Sigmoid colon (tissue), 7 donors: Measurements from ENCODE around the gene MYBBP1A. TPM values are rescaled to one million over a fixed set of nuclear protein-coding genes. Genes with fewer than 3 reads are reported as not detected.

ENCODE experiments used
- DNase-seq: peaks from one replicate; pipeline ENCODE4 v3.0.0-alpha.2; 2019
- H3K27ac ChIP-seq, 4 donors: fragments of 200-600 bp; sonication (generic); one replicate each; pipeline ENCODE4 v1.5.1; 2016 to 2019; ENCODE audit warnings: mild to moderate bottlenecking in 1 of 4
- H3K27me3 ChIP-seq, 3 donors: fragments of 200-600 bp; sonication (generic); one replicate each; pipeline ENCODE4 v1.5.1; 2019; ENCODE audit warnings: mild to moderate bottlenecking in 1 of 3
- H3K36me3 ChIP-seq, 4 donors: fragments of 200-600 bp; sonication (generic); one replicate each; pipeline ENCODE4 v1.5.1; 2016 to 2019
- H3K4me1 ChIP-seq, 4 donors: fragments of 200-600 bp; sonication (generic); one replicate each; pipeline ENCODE4 v1.5.1; 2017 to 2019
- H3K4me3 ChIP-seq, 4 donors: fragments of 200-600 bp; sonication (generic); one replicate each; pipeline ENCODE4 v1.5.1; 2017 to 2019; ENCODE audit warnings: mild to moderate bottlenecking in 2 of 4, moderate library complexity in 1 of 4
- H3K9me3 ChIP-seq, 4 donors: fragments of 200-600 bp in 3 of 4; sonication (generic) in 3 of 4; one replicate each; pipeline versions ENCODE4 v1.5.1 to v1.6.1; 2013 to 2019
- EP300 ChIP-seq, 4 donors: sonication (generic); formaldehyde crosslinking; IDR thresholded peaks; one replicate each; pipeline ENCODE4 v1.6.1; 2017; ENCODE audit warnings: antibody characterized with exemption in 4 of 4
- POLR2A ChIP-seq, 2 donors: fragments of 450-650 bp; IDR thresholded peaks; one replicate each; pipeline ENCODE4 v1.6.1; 2016; ENCODE audit warnings: antibody characterized with exemption in 2 of 2, mild to moderate bottlenecking in 2 of 2, moderate library complexity in 2 of 2
- POLR2AphosphoS5 ChIP-seq, 4 donors: sonication (generic); formaldehyde crosslinking; IDR thresholded peaks; one replicate each; pipeline ENCODE4 v1.6.1; 2017; ENCODE audit warnings: antibody characterized with exemption in 4 of 4
- WGBS, 2 donors: extraction: QIAGEN DNeasy Blood & Tissue Kit; methylation state at CpG; one replicate each; pipeline ENCODE4 v1.1.7; 2013; 5-methylcytosine and 5-hydroxymethylcytosine counted together
- intact Hi-C: fragments of 100-400 bp; cut with DNase I; formaldehyde crosslinking; loops from one replicate; pipeline ENCODE4 v1.15.1; 2023
- polyA plus RNA-seq, 3 donors: library from polyadenylated mRNA; stranded (reverse); fragments of 200-250 nt; gene quantifications; one replicate each; pipeline ENCODE4 v1.2.3, GENCODE V29; 2013
- total RNA-seq, 4 donors: library from RNA; depleted of rRNA; stranded (reverse); fragments of >200 nt; gene quantifications; one replicate each; pipeline ENCODE4 v1.1.0, GENCODE V29; 2016
- TF ChIP-seq, protein P1 (sequence below), 4 experiments: fragments of 450-650 bp in 3 of 4; fragments of 200-600 bp in 1 of 4; IDR thresholded peaks; one replicate each; pipeline ENCODE4 v1.5.1; 2016 to 2019; ENCODE audit warnings: antibody characterized with exemption in 4 of 4, mild to moderate bottlenecking in 3 of 4, moderate library complexity in 2 of 4
- donor health status: healthy with polysubstance abuse.
- donor health status: Bipolar disorder and iron deficiency.
- donor health status: healthy.

The MYBBP1A gene
- total and polyA plus RNA-seq, 7 donors, result 6.6 to 44.5 (median 25.8) TPM

DNA sequence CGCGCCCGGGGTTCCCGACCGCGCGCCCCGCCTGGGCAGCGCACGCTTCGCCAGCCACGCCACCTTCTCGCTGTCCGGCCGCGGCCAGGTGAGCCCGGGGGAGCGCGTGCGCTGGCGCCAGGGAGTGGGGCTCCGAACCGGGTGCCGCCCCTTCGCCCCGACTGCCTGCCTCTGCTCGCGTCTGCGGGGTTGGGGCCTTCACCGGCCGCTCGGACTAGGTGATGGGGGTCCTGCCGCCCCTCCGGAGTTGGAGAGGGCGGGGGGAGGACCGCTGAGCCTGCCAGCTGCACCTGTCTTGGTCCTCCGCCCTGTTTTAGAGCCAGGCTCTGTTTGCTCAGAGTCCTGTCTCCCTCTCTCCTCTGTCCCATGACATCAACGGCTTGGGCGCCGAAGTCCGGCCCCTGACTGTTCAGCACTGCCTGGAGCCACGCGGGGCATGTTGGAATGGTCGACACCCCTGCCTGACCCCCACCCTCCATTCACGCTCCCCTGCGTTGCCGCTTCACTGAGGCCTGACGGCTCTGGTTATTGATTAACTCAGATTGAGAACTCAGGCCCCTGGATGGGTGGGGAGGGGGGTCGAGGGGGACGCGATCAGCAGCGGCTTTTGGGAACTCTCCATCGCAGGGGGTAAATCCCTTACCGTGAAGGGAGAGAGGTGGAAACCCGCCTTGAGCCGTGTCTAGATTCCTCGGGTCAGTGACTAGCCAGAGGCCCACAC is 29.9 kb upstream of the MYBBP1A start:
- Histone ChIP-seq H3K4me1 (peaks cover 0 to 17% (median 15%) of the 10 kb centered on the region in 4 donors), H3K36me3 (no peaks in the 10 kb centered on the region), H3K27ac (peak overlapping the region in 1 of 4 donors; percentile 73), H3K4me3 (peak overlapping the region in 3 of 4 donors; percentile 27 to 50 (median 50)), H3K27me3 (peaks cover 17 to 45% (median 37%) of the 10 kb centered on the region in 3 donors), H3K9me3 (no peaks in the 10 kb centered on the region)
- intact Hi-C loops, result no loop called here
- DNase-seq, result no peak
- TF ChIP-seq EP300 (IDR thresholded peaks at IDR 0.05), result no peak
- TF ChIP-seq POLR2A (IDR thresholded peaks at IDR 0.05), result no peak
- TF ChIP-seq, protein P1, sequence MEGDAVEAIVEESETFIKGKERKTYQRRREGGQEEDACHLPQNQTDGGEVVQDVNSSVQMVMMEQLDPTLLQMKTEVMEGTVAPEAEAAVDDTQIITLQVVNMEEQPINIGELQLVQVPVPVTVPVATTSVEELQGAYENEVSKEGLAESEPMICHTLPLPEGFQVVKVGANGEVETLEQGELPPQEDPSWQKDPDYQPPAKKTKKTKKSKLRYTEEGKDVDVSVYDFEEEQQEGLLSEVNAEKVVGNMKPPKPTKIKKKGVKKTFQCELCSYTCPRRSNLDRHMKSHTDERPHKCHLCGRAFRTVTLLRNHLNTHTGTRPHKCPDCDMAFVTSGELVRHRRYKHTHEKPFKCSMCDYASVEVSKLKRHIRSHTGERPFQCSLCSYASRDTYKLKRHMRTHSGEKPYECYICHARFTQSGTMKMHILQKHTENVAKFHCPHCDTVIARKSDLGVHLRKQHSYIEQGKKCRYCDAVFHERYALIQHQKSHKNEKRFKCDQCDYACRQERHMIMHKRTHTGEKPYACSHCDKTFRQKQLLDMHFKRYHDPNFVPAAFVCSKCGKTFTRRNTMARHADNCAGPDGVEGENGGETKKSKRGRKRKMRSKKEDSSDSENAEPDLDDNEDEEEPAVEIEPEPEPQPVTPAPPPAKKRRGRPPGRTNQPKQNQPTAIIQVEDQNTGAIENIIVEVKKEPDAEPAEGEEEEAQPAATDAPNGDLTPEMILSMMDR (IDR thresholded peaks at IDR 0.05), result no peak
- no peak for TF ChIP-seq POLR2AphosphoS5 (IDR thresholded peaks at IDR 0.05)
- WGBS, 2 donors, result 6 to 23% methylated on average over 57 of the region's 57 CpGs

DNA sequence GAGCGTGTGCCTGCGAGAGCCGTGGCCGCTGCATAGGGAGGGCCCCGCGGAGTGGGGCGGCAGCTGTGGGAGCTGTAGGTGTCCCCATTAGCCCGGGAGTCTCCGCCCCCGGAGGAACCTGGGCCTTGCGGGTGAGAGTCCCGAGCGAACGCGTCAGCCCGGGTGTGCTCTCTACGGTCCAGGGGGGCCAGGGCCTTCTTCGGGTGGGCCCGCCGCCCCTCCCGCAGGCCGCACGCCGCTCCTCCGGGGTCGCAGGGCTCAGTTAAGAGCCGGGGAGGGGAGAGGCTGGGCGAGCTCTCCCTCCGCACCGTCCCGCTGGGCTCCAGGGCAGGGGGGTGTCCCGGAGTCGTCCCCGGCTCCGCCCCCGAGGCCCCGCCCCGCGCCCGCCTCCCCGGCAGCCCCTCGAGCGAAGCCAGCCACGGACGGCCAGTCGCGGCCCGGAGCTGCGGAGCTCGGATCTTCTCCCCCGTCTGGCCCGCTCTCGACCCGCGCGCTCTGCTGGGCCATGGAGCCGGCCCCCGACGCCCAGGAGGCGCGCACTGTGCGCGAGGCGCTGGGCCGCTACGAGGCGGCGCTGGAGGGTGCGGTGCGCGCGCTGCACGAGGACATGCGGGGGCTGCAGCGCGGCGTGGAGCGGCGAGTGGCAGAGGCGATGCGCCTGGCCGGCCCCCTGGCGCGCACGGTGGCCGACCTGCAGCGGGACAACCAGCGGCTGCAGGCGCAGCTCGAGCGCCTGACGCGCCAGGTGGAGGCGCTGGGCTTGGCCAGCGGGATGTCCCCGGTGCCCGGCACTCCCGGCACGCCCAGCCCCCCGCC is 29.1 kb upstream of the MYBBP1A start, which contains the start of gene SMTNL2:
SMTNL2 (plus strand) TSS at position 429 of the 816 bp plus-strand sequence; CDS start at position 506, 77 bp downstream.
- intact Hi-C loops, result no loop called here
- H3K4me3 ChIP-seq, result peak within 1 kb of the TSS; percentile 17 to 50 (median 38)
- H3K36me3 ChIP-seq, result no peaks in the 10 kb centered on the region
- peak within 1 kb of the TSS in 2 of 4 donors; percentile 10 to 73 for H3K27ac ChIP-seq
- no peak for TF ChIP-seq EP300 (IDR thresholded peaks at IDR 0.05)
- TF ChIP-seq, protein P1 (IDR thresholded peaks at IDR 0.05), result no peak
- no peak for TF ChIP-seq POLR2A (IDR thresholded peaks at IDR 0.05)
- no peak for TF ChIP-seq POLR2AphosphoS5 (IDR thresholded peaks at IDR 0.05)
- WGBS, 2 donors, result 1% methylated on average over 100 of the region's 100 CpGs
- H3K9me3 ChIP-seq, result no peaks in the 10 kb centered on the region
- DNase-seq, result peak; percentile 73
- H3K4me1 ChIP-seq, result peaks cover 0 to 17% (median 15%) of the 10 kb centered on the region in 4 donors
- H3K27me3 ChIP-seq, result peaks cover 17 to 45% (median 37%) of the 10 kb centered on the region in 3 donors

DNA sequence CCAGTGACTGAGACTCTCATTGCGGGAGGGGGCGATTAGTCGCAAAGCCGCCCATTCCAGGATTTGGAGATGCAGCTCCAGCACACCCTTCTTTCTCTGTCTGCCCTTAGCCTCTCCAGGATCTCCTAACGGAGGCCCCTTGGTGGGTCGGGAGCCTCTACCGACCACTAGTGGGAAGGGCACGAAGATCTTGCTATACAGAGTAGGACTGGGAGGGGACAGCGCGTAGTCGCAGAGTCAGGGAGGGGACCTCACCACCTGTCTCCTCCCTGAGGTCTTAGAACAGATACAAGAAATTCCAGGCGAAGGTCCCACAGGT is 28.6 kb upstream of the MYBBP1A start:
- peak overlapping the region in 1 of 4 donors; percentile 73 for H3K27ac ChIP-seq
- TF ChIP-seq, protein P1 (IDR thresholded peaks at IDR 0.05), result no peak
- TF ChIP-seq POLR2A (IDR thresholded peaks at IDR 0.05) (no peak), POLR2AphosphoS5 (IDR thresholded peaks at IDR 0.05) (no peak), EP300 (IDR thresholded peaks at IDR 0.05) (no peak)
- H3K4me1 ChIP-seq, result peaks cover 0 to 17% (median 15%) of the 10 kb centered on the region in 4 donors
- H3K27me3 ChIP-seq, result peaks cover 17 to 45% (median 37%) of the 10 kb centered on the region in 3 donors
- DNase-seq, result no peak
- no peaks in the 10 kb centered on the region for H3K9me3 ChIP-seq
- H3K4me3 ChIP-seq, result peak overlapping the region; percentile 17 to 50 (median 38)
- 20 to 27% methylated on average over 12 of the region's 12 CpGs for WGBS, 2 donors
- no peaks in the 10 kb centered on the region for H3K36me3 ChIP-seq
- intact Hi-C loops, result no loop called here

DNA sequence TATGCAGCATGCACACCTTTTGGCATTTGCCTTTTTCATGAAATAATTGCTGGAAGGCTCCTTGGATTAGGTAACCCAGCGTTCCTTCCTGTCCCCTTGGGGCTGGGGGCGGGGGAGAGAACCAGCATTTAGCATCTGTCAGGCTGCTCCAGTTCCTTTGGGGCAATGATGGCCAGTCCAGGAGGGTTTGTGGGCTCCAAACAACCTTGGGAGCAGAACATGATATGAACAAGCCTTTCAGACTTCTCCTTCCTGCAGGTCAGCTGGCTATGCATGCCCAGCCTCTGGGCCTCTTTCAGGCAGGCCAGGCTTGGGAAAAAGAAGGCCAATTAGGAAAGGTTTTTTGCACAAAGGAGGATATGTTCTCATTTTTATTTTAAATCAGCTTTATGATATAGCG is 28.0 kb upstream of the MYBBP1A start:
- no peaks in the 10 kb centered on the region for H3K9me3 ChIP-seq
- TF ChIP-seq POLR2A (IDR thresholded peaks at IDR 0.05) (no peak), EP300 (IDR thresholded peaks at IDR 0.05) (no peak), POLR2AphosphoS5 (IDR thresholded peaks at IDR 0.05) (no peak)
- TF ChIP-seq, protein P1 (IDR thresholded peaks at IDR 0.05), result no peak
- H3K27ac ChIP-seq, result no peak overlapping the region
- H3K4me3 ChIP-seq, result no peak overlapping the region
- no peak for DNase-seq
- intact Hi-C loops, result no loop called here
- H3K36me3 ChIP-seq, result no peaks in the 10 kb centered on the region
- peaks cover 0 to 17% (median 15%) of the 10 kb centered on the region in 4 donors for H3K4me1 ChIP-seq
- WGBS, 2 donors, result 80 to 81% methylated on average over 3 of the region's 3 CpGs
- H3K27me3 ChIP-seq, result peaks cover 17 to 45% (median 37%) of the 10 kb centered on the region in 3 donors
